CD4-positive, alpha-beta T cell treated with Interleukin-1 beta for 1 hour (primary cell): Measurements from ENCODE around the gene ORM2.

ENCODE experiments used
- DNase-seq, 2 donors: peaks; one replicate each; pipeline ENCODE4 v3.0.0-alpha.2; 2020 to 2022

ORM2 gene

DNA sequence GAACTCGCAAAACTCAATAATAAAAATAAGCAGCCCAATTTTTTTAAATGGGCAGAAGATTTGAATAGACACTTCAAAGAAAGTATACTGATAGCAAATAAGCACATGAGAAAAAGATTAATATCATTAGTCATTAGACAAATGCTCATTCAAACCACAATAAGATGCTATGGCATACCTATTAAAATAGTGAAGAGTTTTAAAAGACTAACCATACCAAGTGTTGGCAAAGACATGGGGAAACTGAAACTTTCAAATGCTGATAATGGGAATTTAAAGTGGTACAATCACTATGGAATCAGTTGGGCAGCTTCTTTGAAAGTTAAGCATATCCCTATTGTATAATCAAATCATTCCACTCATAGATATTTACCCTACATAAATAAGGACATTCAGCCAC is 33.3 kb upstream of the ORM2 start:
- no peak for DNase-seq

- no peak for DNase-seq
These were observed 30.1 kb upstream of the ORM2 start for GRCh38 chr9:114299286-114300152.

DNA sequence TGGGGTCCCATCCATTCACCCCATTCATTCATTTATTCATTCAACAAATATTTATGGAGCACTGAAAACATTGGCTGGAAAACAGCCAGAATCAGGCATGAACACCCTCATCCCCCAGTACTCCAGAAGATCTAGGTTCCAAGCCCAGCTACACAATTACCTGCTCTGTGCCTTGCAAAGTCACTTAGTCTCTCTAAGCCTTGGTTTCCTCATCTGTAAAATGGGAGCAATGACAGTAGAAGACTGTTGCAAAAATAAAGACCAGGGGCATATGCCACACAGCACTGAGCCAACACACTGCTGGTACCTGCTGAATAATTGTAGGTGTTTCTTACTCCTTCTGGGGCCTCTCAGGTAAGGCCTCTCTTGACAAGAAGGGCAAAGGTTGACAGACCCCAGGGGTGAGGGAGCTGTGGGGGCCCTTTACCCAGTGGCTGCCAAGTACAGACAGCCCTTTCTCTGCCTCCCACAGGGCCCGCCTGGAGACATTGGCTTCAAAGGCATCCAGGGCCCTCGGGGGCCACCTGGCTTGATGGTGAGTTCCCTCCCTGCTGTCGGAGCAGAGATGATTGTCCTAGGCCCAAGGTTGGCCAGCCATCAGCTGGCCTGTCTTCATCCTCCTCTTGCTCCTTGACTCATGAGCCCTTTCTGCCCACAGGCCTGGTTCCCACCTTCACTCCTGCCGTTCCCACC is 29.4 kb upstream of the ORM2 start:
- DNase-seq, result no peak

GRCh38 chr9:114300846-114301797 is 28.5 kb upstream of the ORM2 start:
- DNase-seq, result no peak

DNA sequence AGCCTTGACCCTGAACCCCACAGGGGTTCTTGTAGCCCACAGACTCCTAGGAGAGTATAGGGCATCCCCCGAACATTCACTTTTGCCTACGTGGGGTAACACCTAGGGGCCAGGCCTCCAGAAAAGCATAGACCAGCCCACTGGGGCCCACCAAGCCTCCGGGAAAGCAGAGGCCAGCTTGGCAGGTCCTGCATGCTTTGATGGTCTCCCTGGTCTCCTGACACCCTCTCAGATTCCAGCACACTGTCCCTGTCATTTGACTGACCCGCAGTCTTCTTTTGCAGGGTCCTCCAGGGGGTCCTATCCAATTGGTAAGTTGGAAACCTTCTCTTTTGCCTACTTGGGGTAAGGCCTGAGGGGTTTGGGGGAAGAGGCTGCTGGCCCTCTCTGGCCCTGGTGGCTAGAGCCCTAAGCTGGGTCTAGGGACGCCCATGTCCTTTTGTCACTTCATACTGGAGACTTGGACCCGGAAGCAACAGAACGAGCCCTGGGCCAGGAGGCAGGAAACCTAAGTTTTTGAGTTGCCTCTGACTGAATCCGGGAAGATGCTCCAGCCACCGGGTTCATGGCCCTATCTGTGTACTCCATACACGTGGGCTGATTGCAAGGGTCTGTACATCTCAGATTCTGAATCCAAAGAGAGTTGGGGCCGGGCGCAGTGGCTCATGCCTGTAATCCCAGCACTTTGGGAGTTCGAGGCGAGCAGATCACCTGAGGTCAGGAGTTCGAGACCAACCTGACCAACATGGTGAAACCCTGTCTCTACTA is 27.7 kb upstream of the ORM2 start:
- no peak for DNase-seq

DNA sequence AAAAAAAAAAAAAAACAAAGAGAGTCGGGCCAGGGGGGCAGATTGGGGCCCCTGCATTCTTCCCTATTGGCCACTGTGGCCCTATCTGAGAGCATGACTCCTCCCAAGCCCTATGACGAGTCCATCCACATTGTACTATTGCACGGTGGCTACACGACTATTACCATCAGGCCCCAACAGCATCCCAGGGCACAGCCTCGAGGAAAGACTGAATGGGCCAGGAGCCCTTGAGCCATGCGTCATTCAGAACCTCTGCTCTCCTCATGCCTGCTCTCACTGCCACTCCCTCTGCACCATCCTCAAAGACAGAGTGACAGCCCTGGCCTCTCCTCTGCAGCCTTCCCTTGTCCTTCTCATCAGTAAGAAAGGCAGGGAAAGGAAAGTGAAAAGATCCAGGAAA is 26.9 kb upstream of the ORM2 start:
- no peak for DNase-seq

GRCh38 chr9:114303571-114303970 is 26.1 kb upstream of the ORM2 start:
- no peak for DNase-seq

DNA sequence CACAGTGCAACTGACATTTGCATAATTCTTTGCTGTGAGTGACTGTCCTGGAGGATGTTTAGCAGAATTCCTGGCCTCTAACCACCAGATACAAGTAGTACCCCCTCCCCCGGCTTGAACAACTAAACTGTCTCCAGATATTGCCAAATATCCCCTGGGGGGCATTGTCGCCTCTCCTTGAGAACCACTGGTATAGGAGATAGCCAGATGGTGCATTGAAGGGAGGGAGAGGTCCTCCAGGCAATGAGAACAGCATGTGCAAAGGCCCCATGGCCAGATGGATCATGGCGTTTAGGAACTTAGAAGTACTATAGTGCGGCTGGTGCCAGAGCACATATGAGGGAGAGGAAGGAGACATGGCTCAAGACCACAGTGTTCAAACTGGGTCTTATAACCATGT is 25.7 kb upstream of the ORM2 start:
- DNase-seq, result no peak

DNA sequence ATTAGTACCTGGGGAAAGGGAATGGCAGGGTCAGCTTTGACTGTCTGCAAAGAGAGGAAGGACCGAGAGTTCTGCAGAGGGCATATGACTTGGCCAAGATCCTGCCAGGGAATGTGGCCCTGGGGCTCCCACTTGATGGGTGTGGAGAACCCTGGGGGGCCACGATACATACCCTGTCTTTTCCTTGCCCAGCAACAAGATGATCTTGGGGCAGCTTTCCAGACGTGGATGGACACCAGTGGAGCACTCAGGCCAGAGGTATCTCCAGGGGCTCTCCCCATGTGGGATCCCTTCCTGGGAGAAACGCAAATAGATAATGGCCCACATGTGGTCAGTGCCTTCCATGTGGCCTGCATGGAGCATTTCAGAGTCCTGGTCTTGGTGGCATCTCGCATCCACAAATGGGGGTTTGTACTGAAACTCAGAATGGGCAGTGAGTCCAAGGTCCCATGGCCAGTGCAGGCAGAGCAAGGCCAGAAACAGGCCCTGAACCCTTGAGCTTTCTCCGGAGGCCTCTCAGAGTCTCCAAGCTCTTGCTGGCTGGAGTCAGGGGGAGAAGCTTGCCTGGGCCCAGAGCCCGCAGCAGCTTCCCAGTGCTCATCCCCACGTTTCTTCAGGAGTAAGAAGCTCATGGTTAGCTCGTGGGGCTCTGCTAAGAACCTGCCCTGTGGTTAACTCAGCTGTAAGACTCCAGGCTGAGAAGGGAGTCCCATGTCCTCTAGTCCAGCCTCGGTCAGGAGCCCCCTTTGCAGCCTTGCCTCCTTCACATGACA is 25.1 kb upstream of the ORM2 start:
- no peak for DNase-seq

DNA sequence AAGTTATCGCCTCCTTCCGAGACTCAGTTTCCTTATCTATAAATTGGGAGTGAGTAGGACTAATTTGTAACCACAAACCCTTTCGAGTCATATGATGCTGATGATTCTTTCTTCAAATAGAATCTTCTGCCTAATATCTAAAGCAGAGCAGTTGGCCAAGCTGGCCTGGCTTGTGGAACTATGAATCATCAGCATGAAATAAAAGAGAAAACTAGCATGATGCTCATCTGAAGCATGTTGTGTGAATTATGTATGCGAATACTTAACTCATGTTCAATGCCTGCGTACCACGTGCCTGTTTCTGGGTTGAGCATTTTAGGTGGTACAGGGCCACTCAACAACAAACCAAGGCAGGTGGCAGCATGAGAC is 21.8 kb upstream of the ORM2 start:
- DNase-seq, result no peak

DNA sequence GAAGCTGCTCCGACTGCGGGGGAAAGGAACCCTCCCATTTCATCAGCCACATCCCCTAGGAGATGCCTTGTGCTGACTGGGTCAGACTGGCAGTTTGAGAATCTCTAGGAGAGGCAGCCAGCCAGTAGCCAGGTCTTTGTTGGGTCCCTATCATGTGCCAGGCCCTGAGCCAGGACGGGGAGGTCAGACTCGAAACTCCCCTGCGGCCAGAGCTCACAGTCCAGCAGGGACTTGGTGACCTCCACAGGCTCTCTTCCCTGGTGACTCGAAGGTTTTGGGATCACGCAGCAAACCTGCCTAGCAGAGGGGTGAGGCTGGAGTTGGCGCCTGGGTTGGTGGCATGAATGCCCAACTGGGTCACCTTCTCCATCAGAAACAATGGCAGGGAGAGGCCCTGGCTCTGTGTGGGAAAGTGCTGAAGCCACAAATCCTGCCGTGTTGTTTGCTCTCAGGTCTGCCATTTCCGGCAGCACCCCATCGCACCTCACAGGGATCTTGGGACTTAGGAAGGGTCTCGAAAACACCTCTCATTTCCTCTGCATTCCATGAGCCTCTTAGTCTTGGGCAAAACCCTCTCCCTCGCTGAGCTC is 21.2 kb upstream of the ORM2 start:
- DNase-seq, result no peak

DNA sequence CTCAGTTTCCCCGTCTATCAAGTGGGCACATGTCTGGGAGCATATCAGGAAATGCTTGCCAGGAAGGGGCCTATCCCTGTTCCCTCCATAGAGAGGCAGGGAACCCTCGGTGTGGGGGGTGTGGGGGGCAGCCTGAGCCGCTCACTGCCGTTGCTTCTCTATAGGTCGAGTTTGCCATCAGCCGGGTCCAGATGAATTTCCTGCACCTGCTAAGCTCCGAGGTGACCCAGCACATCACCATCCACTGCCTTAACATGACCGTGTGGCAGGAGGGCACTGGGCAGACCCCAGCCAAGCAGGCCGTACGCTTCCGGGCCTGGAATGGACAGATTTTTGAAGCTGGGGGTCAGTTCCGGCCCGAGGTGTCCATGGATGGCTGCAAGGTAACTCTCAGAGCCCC is 20.6 kb upstream of the ORM2 start:
- DNase-seq, result no peak

- no peak for DNase-seq
These were observed 18.9 kb upstream of the ORM2 start for GRCh38 chr9:114310471-114311450.

DNA sequence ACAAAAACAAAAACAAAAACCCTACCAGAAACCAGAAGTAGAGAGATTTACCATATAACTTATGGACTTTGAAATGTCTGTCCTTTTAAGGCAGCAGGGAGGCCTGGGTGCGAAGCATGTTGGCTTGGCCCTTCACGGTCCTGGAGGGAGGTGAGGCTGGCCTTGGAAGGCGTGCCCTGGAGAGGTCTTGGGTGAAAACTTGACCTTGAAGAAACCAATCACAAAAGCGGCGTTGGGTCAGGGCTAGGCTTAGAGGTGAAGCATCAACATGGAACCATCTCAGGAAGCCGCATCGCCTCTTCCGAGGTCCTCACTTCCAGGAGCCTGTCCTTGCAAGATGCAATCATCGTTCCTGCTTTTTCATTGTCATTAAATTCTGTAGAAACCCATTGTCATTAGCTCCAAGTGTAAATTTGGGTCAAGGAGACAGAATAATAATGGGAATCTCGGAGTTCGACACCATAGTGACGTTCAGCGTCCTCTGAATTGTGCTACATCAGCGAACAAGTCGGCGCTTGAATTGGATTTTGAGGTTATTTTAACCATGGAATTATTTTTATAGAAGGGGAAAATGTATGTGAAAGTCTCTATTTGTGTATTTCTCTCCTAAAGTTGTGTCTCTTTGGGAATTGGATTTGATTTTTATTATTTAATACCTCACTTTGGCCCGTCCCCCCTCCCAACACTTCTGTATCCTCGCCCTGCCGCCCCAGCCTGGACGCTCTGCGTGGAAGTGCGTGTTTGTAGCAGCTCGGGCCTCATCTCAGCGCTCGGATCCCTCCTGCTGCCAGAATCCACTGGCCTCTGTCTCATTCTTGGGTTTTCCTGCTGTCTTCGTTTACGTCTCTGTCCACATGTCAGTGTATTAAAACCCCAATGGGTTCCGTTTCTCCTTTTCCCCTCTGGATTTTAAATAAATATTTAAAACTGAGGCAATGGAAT is 17.8 kb upstream of the ORM2 start:
- no peak for DNase-seq

- DNase-seq, result no peak
These were observed 17.2 kb upstream of the ORM2 start for GRCh38 chr9:114312513-114312875.

GRCh38 chr9:114313186-114313585 is 16.5 kb upstream of the ORM2 start:
- DNase-seq, result no peak

GRCh38 chr9:114314256-114314867 is 15.3 kb upstream of the ORM2 start:
- no peak for DNase-seq
